ENCODE measurements around the gene GABARAP.

The GABARAP gene

DNA sequence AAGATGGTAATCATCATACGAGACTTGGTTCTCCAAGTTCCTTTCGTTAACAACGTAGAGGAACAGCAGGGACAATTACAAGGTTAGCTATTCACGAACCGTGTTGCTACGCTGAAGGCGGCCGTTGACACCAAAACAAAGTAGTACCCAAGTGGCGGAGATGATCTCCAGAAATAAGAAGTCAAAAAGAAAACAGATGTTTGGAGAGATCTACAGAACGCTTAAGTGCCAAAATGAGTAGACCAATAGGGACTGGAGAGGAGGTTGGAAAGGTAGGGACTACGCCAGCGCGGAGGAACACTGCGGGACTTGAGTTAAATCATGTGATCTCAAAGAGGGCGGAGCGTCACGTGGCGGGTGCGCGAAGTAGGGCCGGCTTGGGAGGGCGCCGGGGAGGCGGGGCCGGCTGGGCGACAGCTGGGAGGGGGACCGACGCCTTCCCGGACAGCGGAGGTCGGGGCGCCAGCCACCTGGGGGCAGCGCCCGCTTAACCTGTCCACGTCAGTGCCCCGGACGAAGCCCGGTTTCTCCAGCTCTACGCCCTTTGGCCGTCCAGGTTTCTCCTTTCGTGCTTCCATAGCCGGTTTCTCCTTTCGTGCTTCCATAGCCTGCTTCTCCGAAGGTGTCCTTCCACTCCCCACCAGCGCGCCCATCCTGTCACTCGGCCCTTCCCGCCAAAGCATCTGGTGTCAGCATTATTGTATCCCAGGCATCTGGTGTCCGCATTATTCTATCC lies 636 bp upstream of the GABARAP start:
- Histone ChIP-seq H3K27ac (ENCODE audit: extremely low read depth, low read depth, low read length) (peak overlapping the region; percentile 91), H3K4me1 (ENCODE audit: control insufficient read depth, insufficient read depth, low read length) (peaks cover 6% of the 10 kb centered on the region), H3K4me3 (ENCODE audit: low read depth, low read length) (peak overlapping the region; percentile 82), H3K36me3 (ENCODE audit: control insufficient read depth in 2 of 2, insufficient read depth in 1 of 2, low read length in 2 of 2) (peaks cover 26 to 53% of the 10 kb centered on the region in 2 experiments), H3K9me3 (ENCODE audit: control insufficient read depth, insufficient read depth, low read depth, low read length) (no peaks in the 10 kb centered on the region)
- ChIA-PET POLR2A (interaction anchor here (0.6 to 14.2 kb wide), 16 partner anchors 9 to 444 kb away, joined by 3 to 284 read pairs (median 6); partner anchors contain the start of genes ACADVL, CTDNEP1, DLG4 and DVL2), CTCF (interaction anchor here (0.7 to 5.2 kb wide), 6 partner anchors 11 to 522 kb away, joined by 3 to 33 read pairs (median 5); partner anchors contain the start of genes ACADVL and DLG4)
- TF ChIP-seq ZNF707 (tag by site-specific recombination; IDR thresholded peaks at IDR 0.05) (no peak), ZNF350 (tag by site-specific recombination; IDR thresholded peaks at IDR 0.05) (no peak), ZNF645 (tag by site-specific recombination; IDR thresholded peaks at IDR 0.05) (peak; percentile 91), ZBTB17 (tag by site-specific recombination; IDR thresholded peaks at IDR 0.05) (peak; percentile 74), ZBTB10 (tag by site-specific recombination; IDR thresholded peaks at IDR 0.05) (peak; percentile 88), GLIS1 (tag by site-specific recombination; IDR thresholded peaks at IDR 0.05) (peak; percentile 84), ZNF248 (tag by site-specific recombination; IDR thresholded peaks at IDR 0.05) (no peak), ZNF660 (tag by site-specific recombination; IDR thresholded peaks at IDR 0.05) (peak; percentile 88), ZSCAN4 (tag by site-specific recombination; IDR thresholded peaks at IDR 0.05) (peak; percentile 60), ZNF404 (tag by site-specific recombination; IDR thresholded peaks at IDR 0.05) (no peak), ZNF677 (tag by site-specific recombination; IDR thresholded peaks at IDR 0.05) (no peak), ZNF514 (tag by site-specific recombination; IDR thresholded peaks at IDR 0.05) (no peak), ZNF776 (tag by site-specific recombination; IDR thresholded peaks at IDR 0.05; ENCODE audit: borderline replicate concordance) (no peak), ZNF664 (tag by site-specific recombination; IDR thresholded peaks at IDR 0.05) (peak; percentile 89), ZNF391 (tag by site-specific recombination; IDR thresholded peaks at IDR 0.05; ENCODE audit: borderline replicate concordance, low read depth) (peak; percentile 98), ZNF221 (tag by site-specific recombination; IDR thresholded peaks at IDR 0.05; ENCODE audit: borderline replicate concordance) (no peak), ZNF157 (tag by site-specific recombination; IDR thresholded peaks at IDR 0.05) (no peak), ZNF114 (tag by site-specific recombination; IDR thresholded peaks at IDR 0.05) (no peak), ZNF777 (tag by site-specific recombination; IDR thresholded peaks at IDR 0.05; ENCODE audit: borderline replicate concordance) (no peak), BCL6B (tag by site-specific recombination; IDR thresholded peaks at IDR 0.05) (no peak)
- TF ChIP-seq, protein P1, sequence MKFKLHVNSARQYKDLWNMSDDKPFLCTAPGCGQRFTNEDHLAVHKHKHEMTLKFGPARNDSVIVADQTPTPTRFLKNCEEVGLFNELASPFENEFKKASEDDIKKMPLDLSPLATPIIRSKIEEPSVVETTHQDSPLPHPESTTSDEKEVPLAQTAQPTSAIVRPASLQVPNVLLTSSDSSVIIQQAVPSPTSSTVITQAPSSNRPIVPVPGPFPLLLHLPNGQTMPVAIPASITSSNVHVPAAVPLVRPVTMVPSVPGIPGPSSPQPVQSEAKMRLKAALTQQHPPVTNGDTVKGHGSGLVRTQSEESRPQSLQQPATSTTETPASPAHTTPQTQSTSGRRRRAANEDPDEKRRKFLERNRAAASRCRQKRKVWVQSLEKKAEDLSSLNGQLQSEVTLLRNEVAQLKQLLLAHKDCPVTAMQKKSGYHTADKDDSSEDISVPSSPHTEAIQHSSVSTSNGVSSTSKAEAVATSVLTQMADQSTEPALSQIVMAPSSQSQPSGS (tag by site-specific recombination; IDR thresholded peaks at IDR 0.05; ENCODE audit: low read depth) = peak; percentile 75; the same call in 1 of the 2 replicates
- TF ChIP-seq, protein P2, sequence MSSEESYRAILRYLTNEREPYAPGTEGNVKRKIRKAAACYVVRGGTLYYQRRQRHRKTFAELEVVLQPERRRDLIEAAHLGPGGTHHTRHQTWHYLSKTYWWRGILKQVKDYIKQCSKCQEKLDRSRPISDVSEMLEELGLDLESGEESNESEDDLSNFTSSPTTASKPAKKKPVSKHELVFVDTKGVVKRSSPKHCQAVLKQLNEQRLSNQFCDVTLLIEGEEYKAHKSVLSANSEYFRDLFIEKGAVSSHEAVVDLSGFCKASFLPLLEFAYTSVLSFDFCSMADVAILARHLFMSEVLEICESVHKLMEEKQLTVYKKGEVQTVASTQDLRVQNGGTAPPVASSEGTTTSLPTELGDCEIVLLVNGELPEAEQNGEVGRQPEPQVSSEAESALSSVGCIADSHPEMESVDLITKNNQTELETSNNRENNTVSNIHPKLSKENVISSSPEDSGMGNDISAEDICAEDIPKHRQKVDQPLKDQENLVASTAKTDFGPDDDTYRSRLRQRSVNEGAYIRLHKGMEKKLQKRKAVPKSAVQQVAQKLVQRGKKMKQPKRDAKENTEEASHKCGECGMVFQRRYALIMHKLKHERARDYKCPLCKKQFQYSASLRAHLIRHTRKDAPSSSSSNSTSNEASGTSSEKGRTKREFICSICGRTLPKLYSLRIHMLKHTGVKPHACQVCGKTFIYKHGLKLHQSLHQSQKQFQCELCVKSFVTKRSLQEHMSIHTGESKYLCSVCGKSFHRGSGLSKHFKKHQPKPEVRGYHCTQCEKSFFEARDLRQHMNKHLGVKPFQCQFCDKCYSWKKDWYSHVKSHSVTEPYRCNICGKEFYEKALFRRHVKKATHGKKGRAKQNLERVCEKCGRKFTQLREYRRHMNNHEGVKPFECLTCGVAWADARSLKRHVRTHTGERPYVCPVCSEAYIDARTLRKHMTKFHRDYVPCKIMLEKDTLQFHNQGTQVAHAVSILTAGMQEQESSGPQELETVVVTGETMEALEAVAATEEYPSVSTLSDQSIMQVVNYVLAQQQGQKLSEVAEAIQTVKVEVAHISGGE (tag by site-specific recombination; conservative IDR thresholded peaks at IDR 0.05; ENCODE audit: low read depth) = peak; percentile 57; the same call in 1 of the 2 replicates
- TF ChIP-seq, protein P3, sequence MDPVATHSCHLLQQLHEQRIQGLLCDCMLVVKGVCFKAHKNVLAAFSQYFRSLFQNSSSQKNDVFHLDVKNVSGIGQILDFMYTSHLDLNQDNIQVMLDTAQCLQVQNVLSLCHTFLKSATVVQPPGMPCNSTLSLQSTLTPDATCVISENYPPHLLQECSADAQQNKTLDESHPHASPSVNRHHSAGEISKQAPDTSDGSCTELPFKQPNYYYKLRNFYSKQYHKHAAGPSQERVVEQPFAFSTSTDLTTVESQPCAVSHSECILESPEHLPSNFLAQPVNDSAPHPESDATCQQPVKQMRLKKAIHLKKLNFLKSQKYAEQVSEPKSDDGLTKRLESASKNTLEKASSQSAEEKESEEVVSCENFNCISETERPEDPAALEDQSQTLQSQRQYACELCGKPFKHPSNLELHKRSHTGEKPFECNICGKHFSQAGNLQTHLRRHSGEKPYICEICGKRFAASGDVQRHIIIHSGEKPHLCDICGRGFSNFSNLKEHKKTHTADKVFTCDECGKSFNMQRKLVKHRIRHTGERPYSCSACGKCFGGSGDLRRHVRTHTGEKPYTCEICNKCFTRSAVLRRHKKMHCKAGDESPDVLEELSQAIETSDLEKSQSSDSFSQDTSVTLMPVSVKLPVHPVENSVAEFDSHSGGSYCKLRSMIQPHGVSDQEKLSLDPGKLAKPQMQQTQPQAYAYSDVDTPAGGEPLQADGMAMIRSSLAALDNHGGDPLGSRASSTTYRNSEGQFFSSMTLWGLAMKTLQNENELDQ (tag by site-specific recombination; IDR thresholded peaks at IDR 0.05; ENCODE audit: low read depth) = no peak
